CD4-positive, alpha-beta T cell treated with Interleukin-12 subunit alpha and Interleukin-12 subunit beta, for 1 hour (primary cell): Measurements from ENCODE around the gene SPDEF.

Experiments used
- DNase-seq: peaks from one replicate; pipeline ENCODE4 v3.0.0-alpha.2; 2020

Gene SPDEF

DNA sequence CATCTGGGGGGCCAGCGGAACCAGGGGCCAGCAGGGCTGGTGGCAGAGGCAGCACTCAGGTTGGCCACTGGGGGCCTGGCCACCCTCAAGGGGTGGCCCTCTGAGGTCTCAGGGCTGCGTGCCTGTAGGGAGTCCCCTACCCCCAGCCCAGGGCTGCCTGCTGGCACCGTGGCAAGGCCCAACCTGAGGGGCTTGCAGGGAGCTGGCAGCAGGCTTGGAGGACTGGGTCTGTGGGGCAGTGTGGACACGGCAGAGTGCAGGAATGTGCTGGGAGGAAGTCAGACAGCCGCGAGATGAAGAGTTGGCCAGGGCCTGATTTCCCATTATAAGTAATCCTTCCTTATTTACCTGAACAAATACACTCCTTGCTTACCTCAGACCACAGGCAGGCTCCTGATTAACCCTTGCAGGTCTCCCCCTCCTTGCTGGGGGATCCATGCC is at the start of gene SPDEF:
TSS of gene SPDEF (minus strand) at position 299 of the 441 bp plus-strand sequence. CDS start 11,874 bp downstream, outside the sequence.
- no peak for DNase-seq

DNA sequence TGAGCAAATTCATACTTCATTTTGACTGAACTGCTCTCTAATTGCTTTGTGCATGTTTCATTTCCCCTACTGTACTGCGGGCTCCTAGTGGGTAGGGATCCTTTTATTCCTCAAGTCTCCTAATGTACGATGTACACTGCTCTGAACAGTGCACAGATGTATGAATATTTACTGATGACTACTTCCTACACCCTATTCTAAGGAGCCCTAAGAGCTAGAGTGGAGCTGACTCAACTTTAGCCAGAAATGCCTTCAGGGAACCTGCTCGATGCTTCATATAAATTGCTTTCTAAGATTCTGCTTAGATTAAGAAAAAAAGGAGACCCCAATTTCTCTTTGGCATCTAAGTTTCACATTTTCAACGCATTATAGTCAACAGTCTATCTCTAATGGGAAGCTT is 47.6 kb upstream of the SPDEF start:
- no peak for DNase-seq

DNA sequence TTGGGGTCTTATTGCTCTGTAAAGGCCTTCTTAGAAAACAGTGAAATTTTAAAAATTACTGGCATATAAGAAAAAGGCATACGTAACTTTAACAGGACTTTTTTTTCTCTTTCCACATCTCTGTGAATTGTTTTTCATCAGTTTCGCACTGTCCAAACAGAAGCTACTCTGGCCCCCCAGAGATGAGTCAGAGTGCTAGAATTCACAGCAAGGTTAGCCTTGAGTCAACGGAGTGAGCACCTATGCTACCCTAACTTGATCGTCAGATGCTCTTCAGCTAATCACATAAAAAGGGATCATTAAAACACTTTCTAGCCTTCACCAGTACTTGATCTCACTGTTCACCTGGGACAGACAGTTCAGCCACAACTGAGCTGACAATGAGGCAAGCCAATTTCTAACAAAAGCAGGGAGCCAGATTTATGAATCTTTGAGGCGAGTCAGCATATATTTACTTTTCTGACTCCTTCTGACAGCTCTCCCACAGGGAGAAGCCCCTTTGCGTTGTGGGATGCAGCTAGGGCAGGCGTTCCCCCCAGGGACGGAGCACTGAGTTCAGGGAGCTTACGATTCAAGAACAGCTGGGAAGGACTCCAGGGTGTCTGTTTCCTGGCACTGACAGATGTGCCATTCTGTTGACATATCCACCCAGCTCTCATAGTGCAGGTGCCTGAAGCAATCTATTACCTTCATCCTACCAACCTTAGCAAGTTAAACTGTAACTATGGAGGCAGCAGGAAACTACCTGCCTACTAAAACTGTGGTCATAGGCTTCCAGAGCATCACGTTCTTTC is 46.4 kb upstream of the SPDEF start:
- no peak for DNase-seq

DNA sequence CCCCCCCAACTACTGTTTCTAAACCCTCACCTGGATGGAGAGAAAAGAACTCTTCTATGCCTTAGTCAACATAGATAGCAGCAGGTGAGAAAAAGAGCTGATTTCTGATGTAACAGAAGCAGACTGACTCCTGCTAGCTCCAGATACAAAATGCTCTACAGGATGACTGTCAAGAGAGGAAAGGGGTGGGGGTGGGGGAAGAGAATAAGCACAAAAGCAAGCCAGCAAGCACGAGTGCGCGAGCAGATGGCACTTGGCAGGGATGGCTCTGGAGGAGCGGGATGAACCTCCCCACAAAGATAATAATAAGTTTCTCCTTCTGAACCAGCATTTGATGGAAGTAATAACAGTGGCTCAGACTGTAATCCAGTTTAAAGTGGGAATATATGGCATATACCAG is 45.6 kb upstream of the SPDEF start:
- DNase-seq, result no peak

DNA sequence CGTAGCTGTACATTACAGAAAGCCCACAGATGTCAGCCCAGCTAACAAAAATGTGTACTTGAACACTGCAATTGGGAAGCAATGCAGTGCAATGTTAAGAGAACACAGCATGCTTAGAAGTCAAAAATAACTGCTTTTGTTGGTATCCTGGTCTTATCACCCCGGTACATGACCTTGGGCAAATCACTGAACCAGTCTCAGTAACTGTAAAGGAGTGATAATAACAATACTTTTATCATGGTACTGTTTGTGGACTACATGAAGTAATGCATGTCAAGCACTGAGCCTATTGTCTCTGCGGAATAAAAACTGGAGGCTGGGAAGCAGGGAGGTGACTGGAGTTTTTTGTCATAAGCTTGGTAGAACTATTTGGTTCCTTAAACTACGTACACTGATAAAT is 44.7 kb upstream of the SPDEF start:
- no peak for DNase-seq

DNA sequence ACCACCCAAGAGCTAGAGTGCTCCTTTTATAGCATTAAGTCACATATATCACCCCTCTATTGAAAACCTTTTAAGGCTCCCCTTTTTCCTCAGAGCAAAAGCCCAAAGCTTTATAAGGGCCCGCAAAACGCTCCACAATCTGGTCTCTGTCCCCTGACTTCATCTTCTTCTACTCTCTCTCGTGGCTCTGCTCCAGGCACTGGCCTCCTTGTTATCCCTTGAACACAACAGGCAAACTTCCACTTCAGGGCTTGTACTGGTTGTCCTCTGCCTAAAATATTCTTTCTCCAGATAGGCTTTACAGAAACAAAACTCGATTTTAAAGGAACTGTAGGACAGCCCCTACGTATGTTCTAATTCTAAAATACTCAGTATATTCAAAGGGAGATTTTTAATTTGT is 44.0 kb upstream of the SPDEF start:
- DNase-seq, result no peak

DNA sequence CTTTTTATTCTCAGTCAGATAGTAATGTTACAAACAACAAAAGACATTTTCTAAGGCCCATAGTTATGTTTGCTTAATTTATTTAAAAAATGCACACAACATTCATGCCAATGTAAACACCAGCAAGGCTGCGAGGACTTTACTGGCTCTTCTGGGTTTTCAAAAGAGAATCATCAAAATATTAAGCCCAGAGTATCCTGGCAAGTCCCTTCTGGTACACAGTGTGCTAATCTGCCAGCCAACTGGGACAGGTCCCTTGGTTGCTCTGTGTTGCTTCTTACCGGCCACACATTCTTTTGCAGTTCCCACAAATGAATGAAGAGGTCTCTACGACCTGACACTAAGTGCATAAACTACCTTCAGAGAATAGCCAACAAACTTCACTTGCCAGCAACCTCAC is 42.6 kb upstream of the SPDEF start:
- DNase-seq, result no peak

DNA sequence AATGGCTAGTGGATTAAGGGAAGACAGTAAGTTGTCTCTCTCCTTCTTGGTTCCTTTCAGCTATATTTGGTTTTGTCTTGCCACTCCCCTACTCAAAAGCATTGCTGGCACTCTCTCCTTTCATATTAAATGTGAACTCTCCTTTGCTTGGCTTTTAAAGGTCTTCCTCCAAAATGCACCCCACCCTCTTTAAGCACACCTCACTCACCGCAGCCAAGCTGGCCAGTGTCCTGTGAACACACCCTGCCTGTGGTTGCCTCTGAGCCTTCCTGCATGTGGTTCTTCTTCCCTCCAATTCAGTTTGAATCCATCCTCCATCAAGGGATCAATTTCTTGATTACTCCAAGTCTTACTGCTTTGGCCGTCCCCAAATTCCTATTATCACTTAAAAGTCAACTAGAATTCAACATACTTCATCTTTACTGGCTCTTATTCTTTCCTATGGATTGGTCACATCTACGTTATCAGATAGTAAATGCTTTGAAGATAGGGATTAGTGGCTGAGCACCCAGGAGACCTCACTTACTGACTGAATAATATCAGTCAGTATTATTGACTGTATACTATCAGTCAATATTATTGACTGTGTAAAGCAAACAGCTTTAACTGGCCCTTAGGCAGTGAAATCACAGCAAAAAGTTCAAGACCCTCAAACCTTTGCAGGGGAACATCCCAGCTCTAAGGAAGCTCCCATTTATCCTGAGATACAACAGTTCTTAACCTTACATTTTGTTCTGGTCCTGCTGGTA is 41.6 kb upstream of the SPDEF start:
- no peak for DNase-seq

DNA sequence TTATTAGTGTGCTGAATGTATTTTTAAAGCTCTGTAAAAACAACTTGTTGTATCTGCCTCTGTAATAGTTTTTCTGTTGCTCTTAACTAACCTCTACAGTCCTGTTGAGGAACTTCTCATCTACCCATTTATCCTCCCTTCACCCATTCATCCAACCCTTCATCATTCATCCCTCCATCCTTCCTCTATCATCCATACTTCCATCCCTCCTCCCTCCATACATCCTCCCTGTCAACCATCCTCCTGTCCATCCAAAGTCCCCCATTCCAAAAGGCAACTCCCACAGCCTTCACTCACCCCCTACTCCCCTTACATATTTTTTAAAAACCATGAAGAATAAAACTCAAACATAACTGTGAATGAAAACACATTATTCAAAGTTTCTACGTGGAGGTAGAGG is 40.7 kb upstream of the SPDEF start:
- DNase-seq, result no peak

DNA sequence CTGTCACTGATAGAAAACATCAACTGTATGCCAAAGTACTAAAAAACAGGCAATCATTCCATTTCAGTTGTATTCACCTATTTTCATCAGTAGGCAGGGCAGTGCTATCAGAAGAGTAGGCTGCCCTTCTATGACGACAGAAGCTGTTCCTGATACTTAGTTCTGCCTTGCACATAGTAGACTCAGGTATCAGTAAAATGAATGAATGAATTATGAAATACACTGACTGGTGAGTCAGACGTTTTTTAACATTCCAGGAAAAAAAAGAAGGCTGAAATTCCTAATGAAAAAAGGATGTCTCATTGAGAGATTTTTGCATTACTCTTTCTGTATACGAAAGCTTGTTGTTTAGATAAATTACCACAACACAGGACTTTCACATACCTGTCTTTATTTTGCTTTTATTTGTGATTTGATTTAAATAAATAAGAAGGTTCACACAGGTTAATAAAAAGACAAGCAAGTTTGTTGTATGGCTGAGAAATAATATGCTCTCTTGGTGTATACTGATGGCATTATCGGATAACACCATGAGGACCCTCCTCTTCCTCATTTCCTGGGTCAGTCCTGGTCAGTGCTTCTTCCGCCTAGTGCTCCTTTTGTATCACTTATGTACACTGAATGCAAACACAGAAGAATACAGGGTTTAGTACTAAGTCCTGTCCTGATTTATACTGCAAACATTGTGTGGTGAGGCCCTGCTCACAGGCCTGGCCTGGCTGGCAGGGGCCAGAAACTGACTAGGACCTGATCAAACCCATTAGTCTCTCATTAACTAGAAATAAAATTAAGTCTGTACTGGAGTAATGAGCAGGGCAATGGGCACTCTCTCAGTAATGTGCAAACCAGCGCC is 39.4 kb upstream of the SPDEF start:
- no peak for DNase-seq

DNA sequence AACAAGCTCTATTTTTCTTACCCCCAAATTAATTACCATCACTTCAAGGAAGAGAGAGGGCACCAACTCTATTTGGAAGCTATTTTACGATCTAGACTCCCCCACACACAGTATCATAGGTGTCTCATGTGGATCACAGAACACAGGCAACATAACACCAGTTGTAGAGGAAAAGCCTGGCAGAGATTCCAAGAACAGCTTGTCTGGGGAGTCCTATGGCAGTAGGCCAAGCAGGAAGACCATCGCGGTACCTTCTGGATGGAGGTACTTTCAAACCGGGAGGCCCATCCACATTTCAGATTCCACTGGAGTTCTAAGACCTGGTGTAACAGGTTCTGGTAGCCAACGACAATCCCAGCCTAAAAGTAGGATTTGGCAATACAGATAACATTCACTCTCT is 37.6 kb upstream of the SPDEF start:
- DNase-seq, result no peak

DNA sequence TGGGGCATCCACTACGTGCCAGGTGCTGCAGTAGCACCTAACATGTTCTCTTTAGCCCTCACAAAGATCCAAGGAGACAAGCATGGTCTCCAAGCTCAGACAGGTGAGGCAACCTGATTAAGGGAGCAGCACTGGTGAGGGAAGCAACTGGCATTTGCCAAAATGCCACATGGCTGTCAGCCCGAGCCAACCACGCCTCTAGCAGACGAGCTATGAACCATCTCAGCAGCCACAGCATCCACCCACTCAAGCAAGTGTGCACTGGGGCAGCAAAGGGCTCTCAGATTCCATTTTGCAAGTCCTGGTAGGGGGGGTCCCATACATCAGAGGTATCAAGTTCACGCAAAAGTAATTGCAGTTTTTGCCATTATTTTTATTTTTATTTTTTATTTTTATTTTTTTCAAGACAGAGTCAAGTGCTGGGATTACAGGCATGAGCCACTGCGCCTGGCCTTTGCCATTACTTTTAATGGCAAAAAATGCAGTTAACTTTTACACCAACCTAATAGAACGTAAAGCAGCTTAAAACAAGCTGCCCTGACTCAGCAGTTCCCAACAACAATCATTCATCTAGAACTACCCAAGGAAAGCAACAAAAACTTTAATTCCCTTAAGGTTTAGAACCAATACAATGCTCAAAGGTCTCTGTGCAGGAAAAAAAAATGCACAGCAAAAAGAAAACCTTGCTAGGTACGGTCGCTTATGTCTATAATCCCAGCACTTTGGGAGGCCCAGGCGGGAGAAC is 36.3 kb upstream of the SPDEF start:
- DNase-seq, result no peak

DNA sequence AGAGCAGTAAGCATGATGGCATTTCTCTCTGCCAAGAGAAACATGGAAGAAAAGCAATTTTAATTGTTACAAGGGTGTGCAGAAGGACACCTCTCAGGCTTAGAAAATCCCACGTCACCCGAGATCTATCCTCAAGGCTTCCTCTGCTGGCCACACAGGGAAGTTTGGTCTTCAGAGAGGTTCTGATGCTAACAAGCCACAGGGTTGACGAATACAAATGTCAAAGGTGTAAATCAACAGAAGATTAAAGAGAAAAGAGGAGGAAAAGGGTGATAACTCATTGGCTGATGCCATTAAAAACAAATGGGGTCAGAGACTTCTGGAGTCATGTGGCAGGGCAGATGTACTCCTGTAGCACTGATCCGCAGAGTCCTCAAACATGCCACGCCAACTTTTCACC is 33.6 kb upstream of the SPDEF start:
- no peak for DNase-seq

DNA sequence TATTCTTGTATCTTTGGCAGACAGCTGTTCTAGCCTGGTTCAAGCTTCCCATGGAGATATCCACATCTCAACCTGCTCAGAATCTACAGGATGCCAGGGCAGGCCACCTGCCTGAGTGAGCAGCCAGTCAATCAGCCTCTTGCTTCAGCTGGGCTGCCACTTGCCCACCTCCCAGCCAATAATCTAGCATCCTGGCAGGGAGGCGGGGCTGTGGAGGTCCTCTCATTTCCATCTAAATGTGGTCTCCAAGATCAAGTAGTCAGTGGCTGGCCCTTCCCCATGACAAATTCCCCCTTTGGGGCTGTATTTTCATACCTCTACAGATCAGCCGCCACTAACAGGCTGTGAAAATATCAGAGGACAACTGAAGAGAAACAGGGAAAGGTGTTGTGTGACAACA is 33.0 kb upstream of the SPDEF start:
- no peak for DNase-seq

DNA sequence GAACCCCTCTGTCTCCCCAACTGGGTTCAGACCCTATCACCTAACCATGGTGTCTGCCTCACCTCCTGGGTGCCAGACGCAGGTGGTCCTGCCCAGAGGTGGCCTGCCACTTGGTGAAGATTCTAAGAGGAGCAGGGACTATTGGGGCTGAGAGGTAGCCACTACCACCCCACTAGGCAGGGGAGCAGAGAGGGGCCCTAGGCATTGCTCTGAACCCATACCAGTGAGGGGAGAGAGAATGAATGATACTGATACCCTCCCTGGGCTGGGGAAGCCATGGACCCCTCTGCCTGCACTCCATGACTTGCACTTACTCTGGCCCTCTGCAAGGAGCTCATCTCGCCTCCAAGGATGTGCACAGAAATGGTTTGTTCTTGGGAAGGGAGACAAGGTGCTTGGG is 31.7 kb upstream of the SPDEF start:
- no peak for DNase-seq

DNA sequence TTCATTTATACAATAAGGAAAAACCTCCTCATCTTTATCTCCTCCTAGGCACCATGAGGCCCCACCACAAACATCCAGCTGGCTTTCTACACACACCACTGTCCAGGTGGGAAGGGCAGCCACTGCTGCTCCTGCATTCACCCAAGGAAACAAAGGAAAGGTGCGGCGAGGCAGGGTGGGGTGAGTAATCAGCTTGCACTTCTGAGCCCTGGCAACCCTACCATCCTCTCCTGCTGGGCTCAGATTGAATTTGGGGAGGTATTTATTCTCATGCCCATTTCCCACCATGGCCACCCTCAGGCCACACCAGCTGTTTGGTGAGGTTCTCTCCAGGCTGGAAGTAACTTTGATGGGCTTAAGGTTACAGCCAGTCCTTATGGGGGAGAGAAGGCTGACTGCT is 31.2 kb upstream of the SPDEF start:
- no peak for DNase-seq

DNA sequence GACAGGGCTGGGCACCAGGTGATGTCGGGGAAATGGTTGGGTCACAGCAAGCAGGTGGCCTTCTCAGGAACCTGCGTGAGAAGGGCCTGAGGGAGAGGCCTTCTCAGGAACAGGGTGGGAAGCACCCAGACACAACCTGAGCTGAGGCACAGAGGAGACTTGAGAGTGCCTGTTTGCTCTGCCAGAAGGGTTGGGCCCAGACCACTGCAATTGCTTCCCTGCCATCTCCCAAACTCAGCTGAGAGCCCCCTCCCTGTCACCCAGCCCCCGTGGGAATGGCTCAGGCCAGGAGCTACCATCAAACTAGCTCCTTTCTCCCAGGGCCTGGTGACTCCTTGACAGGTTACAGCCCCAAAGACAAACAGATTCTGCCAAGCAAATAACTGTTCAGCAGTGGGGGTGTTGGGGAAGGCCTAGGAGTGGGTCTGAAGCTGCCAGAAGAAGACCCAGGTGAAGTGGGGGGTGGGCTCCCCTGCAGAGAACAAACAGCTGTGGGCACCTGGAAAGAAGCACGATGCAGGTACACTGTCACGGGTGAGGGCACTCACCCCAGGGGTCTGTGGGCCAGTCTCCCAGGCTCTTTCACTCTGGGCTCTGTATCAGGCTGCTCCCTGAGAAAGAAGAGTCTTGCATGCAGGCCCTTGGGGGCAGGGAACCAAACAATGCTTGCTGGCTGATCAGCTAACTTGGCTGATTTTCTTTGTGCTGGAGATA is 30.4 kb upstream of the SPDEF start:
- DNase-seq, result no peak

DNA sequence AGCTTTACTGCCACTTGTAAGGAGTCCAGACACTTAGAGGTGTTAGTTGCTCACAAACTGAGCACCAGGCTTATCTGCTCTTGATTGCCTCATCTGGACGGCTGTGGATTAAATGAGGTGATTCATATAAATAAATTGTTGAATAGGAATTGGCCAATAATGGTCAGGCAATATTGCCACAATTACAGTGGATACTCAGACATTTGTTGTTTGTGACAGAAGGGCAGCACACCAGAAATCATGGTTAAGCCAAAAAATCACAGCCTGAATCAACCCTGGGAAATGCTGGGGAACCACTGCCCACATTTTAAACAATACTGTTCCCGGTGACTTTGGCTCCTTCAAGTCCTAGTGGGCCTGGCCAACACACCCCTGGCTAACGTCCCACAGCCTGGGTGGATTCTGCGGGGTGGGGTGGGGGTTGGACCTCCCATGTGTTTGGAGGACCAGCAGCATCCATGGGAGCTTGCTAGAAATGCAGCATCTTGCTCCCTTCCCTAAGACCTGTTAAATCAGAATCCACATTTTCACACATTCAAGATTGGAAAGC is 29.5 kb upstream of the SPDEF start:
- DNase-seq, result no peak

DNA sequence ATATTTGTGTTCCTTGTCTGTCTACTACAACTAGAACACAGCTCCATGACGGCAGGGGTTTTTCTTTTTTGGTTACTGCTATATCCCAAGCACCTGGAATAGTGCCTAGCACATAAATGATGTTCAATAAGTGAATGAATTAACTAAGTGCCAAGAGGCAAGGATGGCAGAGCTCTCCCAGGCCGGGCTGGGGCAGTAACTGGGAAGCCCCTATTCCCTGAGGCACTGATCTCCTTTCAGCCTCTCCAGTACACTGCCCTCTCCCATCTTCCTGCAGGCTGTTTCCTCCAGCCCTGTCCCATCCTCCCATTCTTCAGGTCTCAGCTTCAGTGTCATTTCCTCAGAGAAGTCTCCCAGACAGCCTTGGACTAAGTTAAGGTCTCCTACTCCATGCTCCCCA is 29.0 kb upstream of the SPDEF start:
- no peak for DNase-seq

DNA sequence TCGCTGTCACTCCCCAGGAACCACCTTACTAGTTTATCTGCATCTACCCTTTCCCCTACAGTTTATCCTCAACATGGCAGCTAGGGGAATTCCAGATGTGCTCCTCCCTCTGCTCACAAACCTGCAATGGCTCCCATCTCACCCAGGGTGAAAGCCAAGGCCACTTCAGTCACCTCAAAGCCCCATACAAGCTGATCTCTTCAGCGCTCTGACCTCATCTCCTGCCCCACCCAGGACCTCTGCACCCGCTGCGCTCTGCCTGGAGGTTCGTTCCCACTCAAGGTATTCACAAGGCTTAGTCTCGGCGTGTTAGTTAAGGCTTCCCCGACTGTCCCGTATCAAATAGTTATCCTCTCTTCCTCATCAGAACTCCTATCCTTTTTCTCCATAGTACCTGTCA is 28.6 kb upstream of the SPDEF start:
- no peak for DNase-seq

DNA sequence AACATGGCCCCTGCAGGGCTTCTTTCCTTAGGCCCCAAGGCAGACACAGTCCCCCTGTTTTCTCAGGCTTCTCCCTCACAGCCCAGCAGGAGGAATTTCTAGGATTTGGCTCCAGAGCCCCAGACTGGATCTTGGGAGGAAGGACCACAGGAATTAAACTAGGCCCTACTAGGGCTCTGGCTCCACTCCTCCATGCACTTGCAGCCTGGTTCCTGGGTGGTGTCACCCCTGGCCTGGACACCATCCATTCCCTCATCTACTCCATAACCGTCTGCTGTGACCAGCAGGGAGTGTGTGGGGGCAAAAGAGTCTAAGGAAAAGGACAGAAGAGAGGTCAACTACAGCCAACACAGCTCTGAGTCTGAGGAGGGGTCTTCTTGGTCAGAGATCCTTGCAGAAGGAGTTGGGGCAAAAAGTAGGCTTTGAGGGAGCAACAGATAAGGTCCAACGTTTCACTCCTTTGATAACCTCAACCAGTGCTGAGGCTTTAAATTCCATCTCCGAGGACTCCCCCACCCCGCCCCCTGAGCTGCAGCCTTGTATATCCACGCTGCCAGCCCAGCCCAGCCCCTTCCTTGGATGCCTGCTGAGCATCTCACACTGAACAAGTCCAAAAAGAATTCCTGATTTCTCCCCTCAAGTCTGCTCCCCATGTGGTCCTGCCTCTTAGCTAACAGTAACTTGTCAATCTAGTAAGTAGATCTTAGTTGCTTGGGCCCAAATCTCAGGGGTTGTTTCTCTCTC is 27.9 kb upstream of the SPDEF start:
- DNase-seq, result no peak
